ENCODE measurements around the gene KRT3.
"Not testable (repeated sequence)": the region's sequence is repeated elsewhere in the genome, so short reads cannot be mapped to it uniquely, and the experiment has no call there.

Gene KRT3

GRCh38 chr12:52756281-52756960 is 39.5 kb downstream of the KRT3 start:
- DNase-seq, result no peak

GRCh38 chr12:52755533-52755932 is 40.4 kb downstream of the KRT3 start:
- DNase-seq, result no peak

- DNase-seq, result no peak
These were observed 41.8 kb downstream of the KRT3 start for GRCh38 chr12:52754135-52754534.

- DNase-seq, result no peak
These were observed 42.6 kb downstream of the KRT3 start for GRCh38 chr12:52753283-52753682.

- no peak for DNase-seq
These were observed 43.4 kb downstream of the KRT3 start for GRCh38 chr12:52752516-52752915.

- DNase-seq, result no peak
These were observed 44.1 kb downstream of the KRT3 start for GRCh38 chr12:52751795-52752194.

- not testable (repeated sequence) for DNase-seq
These were observed 45.4 kb downstream of the KRT3 start for GRCh38 chr12:52750532-52750931.

- no peak for DNase-seq
These were observed 46.1 kb downstream of the KRT3 start for GRCh38 chr12:52749827-52750226.

GRCh38 chr12:52748578-52748977 is 47.3 kb downstream of the KRT3 start:
- no peak for DNase-seq

- DNase-seq, result no peak
These were observed 50.4 kb downstream of the KRT3 start for GRCh38 chr12:52745554-52745953.

- no peak for DNase-seq
These were observed 51.3 kb downstream of the KRT3 start for GRCh38 chr12:52744493-52745156.

- DNase-seq, result no peak
These were observed 53.0 kb downstream of the KRT3 start for GRCh38 chr12:52742822-52743457.

GRCh38 chr12:52742196-52742580 is 53.7 kb downstream of the KRT3 start:
- no peak for DNase-seq

- peak; percentile 72 for DNase-seq
These were observed 54.3 kb downstream of the KRT3 start for GRCh38 chr12:52741375-52742195.

GRCh38 chr12:52740584-52740983 is 55.3 kb downstream of the KRT3 start:
- DNase-seq, result no peak

GRCh38 chr12:52739963-52740362 is 56.0 kb downstream of the KRT3 start:
- no peak for DNase-seq

All from OCI-M1 (cell line).